Natural killer cell (primary cell): ENCODE measurements around the gene ZNF664. TPM values are rescaled to one million over a fixed set of nuclear protein-coding genes. Genes with fewer than 3 reads are reported as not detected.

ENCODE experiments used
- ATAC-seq, 3 donors: fragments of 150-1000 bp in 2 of 3; fragments of 200-7000 bp in 1 of 3; cut with Tn5 transposase; 1 replicate in 1 of 3; 2 replicates in 2 of 3; pipeline ENCODE4 v1.10.0; 2021; ENCODE audit warnings: mild to moderate bottlenecking in 2 of 3, moderate library complexity in 2 of 3
- DNase-seq, 2 donors: peaks; one replicate each; pipeline versions ENCODE4 v3.0.0 to v3.0.0-alpha.2; 2013 to 2021; ENCODE audit warnings: mixed read lengths in 1 of 2
- H3K27ac ChIP-seq: one replicate; pipeline ENCODE4 v1.5.1; 2013; ENCODE audit warnings: mild to moderate bottlenecking, low read length
- H3K27me3 ChIP-seq: one replicate; pipeline ENCODE4 v1.6.1; 2013; ENCODE audit warnings: low read length; ENCODE audit not compliant: control insufficient read depth, insufficient read depth
- H3K36me3 ChIP-seq: one replicate; pipeline ENCODE4 v1.6.1; 2013; ENCODE audit warnings: low read length; ENCODE audit not compliant: control insufficient read depth, insufficient read depth
- H3K4me1 ChIP-seq: one replicate; pipeline ENCODE4 v1.6.1; 2013; ENCODE audit warnings: low read length; ENCODE audit not compliant: control insufficient read depth, insufficient read depth
- H3K4me3 ChIP-seq: one replicate; pipeline ENCODE4 v1.5.1; 2013; ENCODE audit warnings: low read length
- H3K9me3 ChIP-seq: one replicate; pipeline ENCODE4 v1.6.1; 2013; ENCODE audit warnings: low read length; ENCODE audit not compliant: control insufficient read depth, insufficient read depth
- H3K27ac Mint-ChIP-seq, 2 donors: one replicate each; pipeline ENCODE4 v1.8.0; 2022; ENCODE audit warnings: mild to moderate bottlenecking in 2 of 2, mixed read lengths in 2 of 2, moderate library complexity in 1 of 2
- H3K27me3 Mint-ChIP-seq, 2 donors: one replicate each; pipeline ENCODE4 v1.8.0; 2022; ENCODE audit warnings: low read depth in 2 of 2, mixed read lengths in 2 of 2
- H3K36me3 Mint-ChIP-seq: one replicate; pipeline ENCODE4 v1.8.0; 2022; ENCODE audit warnings: mixed read lengths
- H3K4me1 Mint-ChIP-seq, 2 donors: one replicate each; pipeline ENCODE4 v1.8.0; 2022; ENCODE audit warnings: mixed read lengths in 2 of 2
- H3K4me3 Mint-ChIP-seq: one replicate; pipeline ENCODE4 v1.8.0; 2022; ENCODE audit warnings: mild to moderate bottlenecking, moderate library complexity, mixed read lengths
- H3K9me3 Mint-ChIP-seq, 2 donors: one replicate each; pipeline ENCODE4 v1.8.0; 2022; ENCODE audit warnings: mixed read lengths in 2 of 2
- WGBS: methylation state at CpG from one replicate; pipeline ENCODE4 v1.1.7; 2013; ENCODE audit warnings: missing lambda C conversion rate; ENCODE audit not compliant: insufficient coverage; 5-methylcytosine and 5-hydroxymethylcytosine counted together
- intact Hi-C: fragments of 100-400 bp; cut with micrococcal nuclease; formaldehyde crosslinking; loops from one replicate; pipeline ENCODE4 v1.14.2; 2022
- total RNA-seq, 4 donors: library from RNA; stranded (reverse); fragments of 120-200 nt in 1 of 4; gene quantifications; one replicate each; pipeline versions ENCODE4 v1.2.3 to v1.2.4, GENCODE V29; 2013 to 2022
- TF ChIP-seq, protein P1 (sequence below): fragments of 200-600 bp; IDR thresholded peaks from one replicate; pipeline ENCODE4 v1.8.0; 2022; ENCODE audit warnings: antibody characterized with exemption

Gene ZNF664
- total RNA-seq, 3 donors from 2014 or later (not counting 1 experiment from before 2014, with no cell fraction given) = 36.0 to 47.3 (median 46.9) TPM

DNA sequence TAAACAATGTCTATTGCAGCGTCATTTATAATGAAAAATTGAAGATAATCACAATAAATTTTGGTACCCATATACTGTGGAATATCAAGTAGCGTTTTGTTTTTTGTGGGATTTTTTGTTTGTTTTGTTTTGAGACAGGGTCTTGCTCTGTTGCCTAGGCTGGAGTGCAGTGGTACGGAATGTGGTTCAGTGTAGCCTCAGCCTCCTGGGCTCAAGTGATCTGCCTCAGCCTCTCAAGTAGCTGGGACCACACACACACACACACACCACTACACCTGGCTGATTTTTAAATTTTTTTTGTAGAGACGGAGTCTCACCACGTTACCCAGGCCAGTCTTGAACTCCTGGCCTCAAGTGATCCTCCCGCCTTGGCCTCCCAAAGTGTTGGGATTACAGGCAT, 6.6 kb downstream of the ZNF664 start:
- no peak for DNase-seq
- Histone ChIP-seq H3K9me3 (no peaks in the 10 kb centered on the region), H3K4me3 (no peak overlapping the region), H3K36me3 (peaks cover 14% of the 10 kb centered on the region), H3K27ac (no peak overlapping the region), H3K27me3 (no peaks in the 10 kb centered on the region), H3K4me1 (no peaks in the 10 kb centered on the region)
- 96% methylated on average over 5 of the region's 6 CpGs for WGBS
- Mint-ChIP-seq H3K9me3 (no peaks in the 10 kb centered on the region), H3K27me3 (no peaks in the 10 kb centered on the region), H3K36me3 (no peaks in the 10 kb centered on the region), H3K27ac (no peak overlapping the region), H3K4me3 (no peak overlapping the region), H3K4me1 (peaks cover 13 to 32% of the 10 kb centered on the region in 2 donors)
- TF ChIP-seq, protein P1, sequence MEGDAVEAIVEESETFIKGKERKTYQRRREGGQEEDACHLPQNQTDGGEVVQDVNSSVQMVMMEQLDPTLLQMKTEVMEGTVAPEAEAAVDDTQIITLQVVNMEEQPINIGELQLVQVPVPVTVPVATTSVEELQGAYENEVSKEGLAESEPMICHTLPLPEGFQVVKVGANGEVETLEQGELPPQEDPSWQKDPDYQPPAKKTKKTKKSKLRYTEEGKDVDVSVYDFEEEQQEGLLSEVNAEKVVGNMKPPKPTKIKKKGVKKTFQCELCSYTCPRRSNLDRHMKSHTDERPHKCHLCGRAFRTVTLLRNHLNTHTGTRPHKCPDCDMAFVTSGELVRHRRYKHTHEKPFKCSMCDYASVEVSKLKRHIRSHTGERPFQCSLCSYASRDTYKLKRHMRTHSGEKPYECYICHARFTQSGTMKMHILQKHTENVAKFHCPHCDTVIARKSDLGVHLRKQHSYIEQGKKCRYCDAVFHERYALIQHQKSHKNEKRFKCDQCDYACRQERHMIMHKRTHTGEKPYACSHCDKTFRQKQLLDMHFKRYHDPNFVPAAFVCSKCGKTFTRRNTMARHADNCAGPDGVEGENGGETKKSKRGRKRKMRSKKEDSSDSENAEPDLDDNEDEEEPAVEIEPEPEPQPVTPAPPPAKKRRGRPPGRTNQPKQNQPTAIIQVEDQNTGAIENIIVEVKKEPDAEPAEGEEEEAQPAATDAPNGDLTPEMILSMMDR = no peak
- ATAC-seq = no peak
- intact Hi-C loops = no loop called here

DNA sequence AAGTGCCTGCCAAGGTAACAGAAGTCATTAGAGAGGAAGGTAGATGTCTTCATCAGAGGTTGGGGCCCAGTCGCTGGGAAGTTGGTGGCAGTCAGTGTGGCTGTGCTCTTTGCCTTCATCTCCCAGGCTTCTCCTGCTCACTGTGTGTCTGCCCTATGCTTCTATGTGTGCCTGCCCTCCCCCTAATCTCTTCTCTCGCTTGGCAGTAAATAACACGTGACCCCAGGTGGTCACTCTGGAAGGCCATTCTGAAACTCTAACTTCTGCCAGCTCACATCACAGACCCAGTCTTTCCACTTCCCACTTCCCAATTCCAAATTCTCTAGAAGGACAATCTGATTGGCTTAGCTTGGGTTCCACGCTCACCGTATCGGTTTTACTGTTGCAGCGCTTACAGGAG, 9.3 kb downstream of the ZNF664 start:
- TF ChIP-seq, protein P1 = no peak
- H3K27me3 ChIP-seq = no peaks in the 10 kb centered on the region
- no peaks in the 10 kb centered on the region for H3K9me3 ChIP-seq
- no peaks in the 10 kb centered on the region for H3K4me1 ChIP-seq
- no peak overlapping the region for H3K4me3 Mint-ChIP-seq
- H3K4me1 Mint-ChIP-seq = peaks cover 12 to 22% of the 10 kb centered on the region in 2 donors
- H3K27ac Mint-ChIP-seq = no peak overlapping the region
- peaks cover 11% of the 10 kb centered on the region for H3K36me3 ChIP-seq
- WGBS = 97% methylated on average over 7 of the region's 7 CpGs
- H3K4me3 ChIP-seq = no peak overlapping the region
- no peaks in the 10 kb centered on the region for H3K36me3 Mint-ChIP-seq
- H3K27ac ChIP-seq = no peak overlapping the region
- DNase-seq (no peak), ATAC-seq (no peak)
- intact Hi-C loops = no loop called here
- no peaks in the 10 kb centered on the region for H3K27me3 Mint-ChIP-seq
- no peaks in the 10 kb centered on the region for H3K9me3 Mint-ChIP-seq

DNA sequence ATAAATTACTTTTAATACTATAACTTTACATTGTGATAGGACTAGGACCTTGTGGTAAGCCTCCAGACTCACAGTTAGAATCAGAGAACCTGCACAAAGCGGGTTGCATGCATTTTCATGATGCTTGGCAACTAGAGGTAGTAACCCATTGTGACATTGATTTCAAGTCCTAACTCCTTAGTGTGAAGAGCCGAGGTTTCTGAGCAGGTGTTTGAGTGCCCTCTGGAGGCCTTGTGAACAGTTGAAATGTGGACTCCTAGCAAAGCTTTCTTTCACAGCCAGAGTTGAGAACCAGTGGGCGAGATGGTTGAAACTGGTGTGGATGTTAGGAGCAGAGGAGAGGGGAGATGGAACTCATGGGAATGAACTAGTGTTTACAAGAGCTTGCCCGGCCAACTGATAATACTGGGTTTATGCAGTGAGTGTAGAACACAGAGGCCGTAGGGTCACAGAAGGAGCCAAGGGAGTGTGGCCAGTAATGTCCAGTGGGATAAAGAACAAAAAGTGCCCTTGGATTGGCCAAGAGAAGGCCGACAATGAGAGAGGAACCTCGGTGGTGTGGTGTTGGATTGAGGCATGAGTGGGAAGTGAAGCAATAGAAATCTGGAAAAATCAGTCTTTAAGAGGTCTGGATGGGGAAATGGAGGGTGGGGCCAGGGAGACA, 10.9 kb downstream of the ZNF664 start:
- Histone ChIP-seq H3K27ac (no peak overlapping the region), H3K4me1 (peaks cover 2% of the 10 kb centered on the region), H3K9me3 (no peaks in the 10 kb centered on the region), H3K27me3 (no peaks in the 10 kb centered on the region), H3K4me3 (no peak overlapping the region), H3K36me3 (peaks cover 15% of the 10 kb centered on the region)
- 76% methylated on average over 7 of the region's 7 CpGs for WGBS
- ATAC-seq (peak; percentile 66 to 86 (median 82)), DNase-seq (peak; percentile 19 to 83)
- Mint-ChIP-seq H3K4me1 (peaks cover 21 to 28% of the 10 kb centered on the region in 2 donors), H3K36me3 (peaks cover 9% of the 10 kb centered on the region), H3K4me3 (no peak overlapping the region), H3K27me3 (no peaks in the 10 kb centered on the region), H3K27ac (peak overlapping the region in 1 of 2 donors; percentile 3), H3K9me3 (no peaks in the 10 kb centered on the region)
- intact Hi-C loops = loop anchor here (1.0 kb wide), 1 partner anchor 79 kb away; no protein-coding TSS in a partner anchor
- TF ChIP-seq, protein P1 = peak; percentile 66

DNA sequence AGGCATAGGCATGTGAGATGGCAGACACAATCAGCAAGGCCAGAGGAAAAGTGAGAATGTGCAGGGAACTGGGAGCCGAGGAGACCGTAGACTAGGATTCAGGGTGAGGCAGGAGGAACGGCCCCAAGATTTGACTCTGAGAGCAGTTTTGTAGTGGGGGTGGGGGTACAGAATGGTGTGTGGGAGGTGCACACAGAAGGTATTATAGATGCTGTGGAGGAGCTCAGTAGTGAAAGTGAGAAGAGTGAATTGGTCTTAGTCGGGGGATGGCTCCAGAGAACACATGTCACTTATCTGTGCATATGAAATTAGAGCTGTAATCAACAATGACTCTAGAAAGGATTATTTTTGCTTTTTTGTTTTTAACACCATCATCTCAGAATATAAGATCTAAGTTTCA, 11.9 kb downstream of the ZNF664 start:
- DNase-seq (no peak), ATAC-seq (no peak)
- 87% methylated on average over 4 of the region's 4 CpGs for WGBS
- H3K27me3 Mint-ChIP-seq = no peaks in the 10 kb centered on the region
- Histone ChIP-seq H3K4me3 (no peak overlapping the region), H3K27ac (no peak overlapping the region), H3K36me3 (peaks cover 16% of the 10 kb centered on the region), H3K9me3 (no peaks in the 10 kb centered on the region), H3K4me1 (peaks cover 3% of the 10 kb centered on the region), H3K27me3 (no peaks in the 10 kb centered on the region)
- TF ChIP-seq, protein P1 = no peak
- no peak overlapping the region for H3K27ac Mint-ChIP-seq
- H3K4me1 Mint-ChIP-seq = peaks cover 21 to 36% of the 10 kb centered on the region in 2 donors
- intact Hi-C loops = loop anchor here (1.0 kb wide), 1 partner anchor 80 kb away; no protein-coding TSS in a partner anchor
- no peaks in the 10 kb centered on the region for H3K9me3 Mint-ChIP-seq
- H3K4me3 Mint-ChIP-seq = no peak overlapping the region
- peaks cover 9% of the 10 kb centered on the region for H3K36me3 Mint-ChIP-seq
